Measurements from ENCODE around the gene LAPTM5.

DNA sequence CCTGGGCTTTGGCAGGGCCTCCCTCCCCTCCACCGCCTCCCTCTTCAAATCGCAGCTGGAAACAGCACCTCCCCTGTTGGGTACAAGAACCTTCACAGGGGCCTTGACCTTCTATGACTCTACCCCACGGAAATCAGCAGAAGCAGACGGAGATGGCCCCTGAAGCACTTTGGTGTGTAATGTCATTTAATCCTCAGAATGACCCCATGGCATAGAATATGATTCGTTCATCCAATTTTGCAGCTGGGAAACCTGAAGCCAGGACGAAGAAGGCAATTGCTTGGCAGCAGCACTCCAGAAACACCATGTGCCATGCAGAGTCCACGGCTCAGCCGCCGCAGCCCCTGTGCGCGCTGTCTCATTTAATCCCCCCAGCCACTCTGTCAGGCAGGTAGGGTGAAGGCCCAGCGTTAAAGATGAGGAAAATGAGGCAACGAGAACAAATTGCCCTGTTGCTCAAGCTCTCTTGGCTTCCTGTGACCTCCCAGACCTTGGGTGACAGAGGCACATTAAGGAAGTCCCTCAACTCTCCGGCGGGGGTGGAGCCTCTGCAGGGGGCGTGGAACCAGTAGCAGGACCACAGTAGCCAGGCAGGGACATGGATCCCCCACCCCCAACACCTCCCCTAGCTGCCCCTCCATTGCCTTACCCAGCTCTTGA is 25.8 kb upstream of the LAPTM5 start:
- TF ChIP-seq EZH2 (optimal IDR thresholded peaks at IDR 0.05; ENCODE audit: low read depth, low read length) (no peak), EZH2phosphoT487 (IDR thresholded peaks at IDR 0.05; ENCODE audit: low read length) (no peak)
- TF ChIP-seq, protein P1, sequence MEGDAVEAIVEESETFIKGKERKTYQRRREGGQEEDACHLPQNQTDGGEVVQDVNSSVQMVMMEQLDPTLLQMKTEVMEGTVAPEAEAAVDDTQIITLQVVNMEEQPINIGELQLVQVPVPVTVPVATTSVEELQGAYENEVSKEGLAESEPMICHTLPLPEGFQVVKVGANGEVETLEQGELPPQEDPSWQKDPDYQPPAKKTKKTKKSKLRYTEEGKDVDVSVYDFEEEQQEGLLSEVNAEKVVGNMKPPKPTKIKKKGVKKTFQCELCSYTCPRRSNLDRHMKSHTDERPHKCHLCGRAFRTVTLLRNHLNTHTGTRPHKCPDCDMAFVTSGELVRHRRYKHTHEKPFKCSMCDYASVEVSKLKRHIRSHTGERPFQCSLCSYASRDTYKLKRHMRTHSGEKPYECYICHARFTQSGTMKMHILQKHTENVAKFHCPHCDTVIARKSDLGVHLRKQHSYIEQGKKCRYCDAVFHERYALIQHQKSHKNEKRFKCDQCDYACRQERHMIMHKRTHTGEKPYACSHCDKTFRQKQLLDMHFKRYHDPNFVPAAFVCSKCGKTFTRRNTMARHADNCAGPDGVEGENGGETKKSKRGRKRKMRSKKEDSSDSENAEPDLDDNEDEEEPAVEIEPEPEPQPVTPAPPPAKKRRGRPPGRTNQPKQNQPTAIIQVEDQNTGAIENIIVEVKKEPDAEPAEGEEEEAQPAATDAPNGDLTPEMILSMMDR (IDR thresholded peaks at IDR 0.05; ENCODE audit: low read length): no peak

Data from MM.1S (cell line).